Hepatocyte (in vitro differentiated cells): ENCODE data around the gene ACSS2. TPM values are rescaled to one million over a fixed set of nuclear protein-coding genes. Genes with fewer than 3 reads are reported as not detected.
"Not testable (repeated sequence)": the region's sequence is repeated elsewhere in the genome, so short reads cannot be mapped to it uniquely, and the experiment has no call there.

Experiments
- DNase-seq: peaks from one replicate; pipeline ENCODE4 v3.0.0-alpha.2; 2016; ENCODE audit warnings: low spot score
- H2AFZ ChIP-seq: fragments of 200-600 bp; sonication (generic); 2 replicates; pipeline ENCODE4 v1.6.0; 2016; ENCODE audit warnings: antibody characterized with exemption, mild to moderate bottlenecking
- H3K27ac ChIP-seq: fragments of 200-600 bp; sonication (generic); 2 replicates; pipeline ENCODE4 v1.5.1; 2016; ENCODE audit warnings: mild to moderate bottlenecking
- H3K27me3 ChIP-seq: fragments of 200-600 bp; sonication (generic); 2 replicates; pipeline ENCODE4 v1.6.1; 2016
- H3K36me3 ChIP-seq: fragments of 200-600 bp; sonication (generic); replicated peaks from 2 replicates; pipeline ENCODE4 v1.5.1; 2016; ENCODE audit warnings: low read depth; ENCODE audit not compliant: insufficient read depth
- H3K4me1 ChIP-seq: fragments of 200-600 bp; sonication (generic); 2 replicates; pipeline ENCODE4 v1.5.1; 2016; ENCODE audit warnings: mild to moderate bottlenecking, moderate library complexity; ENCODE audit not compliant: insufficient read depth
- H3K4me2 ChIP-seq: fragments of 200-600 bp; sonication (generic); 2 replicates; pipeline ENCODE4 v1.6.0; 2016
- H3K4me3 ChIP-seq: fragments of 200-600 bp; sonication (generic); 2 replicates; pipeline ENCODE4 v1.5.1; 2016; ENCODE audit warnings: mild to moderate bottlenecking
- H3K79me2 ChIP-seq: fragments of 200-600 bp; sonication (generic); 2 replicates; pipeline ENCODE4 v1.6.0; 2017; ENCODE audit warnings: mild to moderate bottlenecking
- H3K9me2 ChIP-seq: fragments of 200-600 bp; sonication (generic); replicated peaks from 2 replicates; pipeline ENCODE4 v1.6.0; 2017; ENCODE audit warnings: mild to moderate bottlenecking; ENCODE audit not compliant: insufficient read depth
- H3K9me3 ChIP-seq: fragments of 200-600 bp; sonication (generic); 2 replicates; pipeline ENCODE4 v1.5.1; 2016; ENCODE audit warnings: low read depth, mild to moderate bottlenecking
- H4K20me1 ChIP-seq: fragments of 200-600 bp; sonication (generic); 2 replicates; pipeline ENCODE4 v1.6.0; 2016; ENCODE audit warnings: mild to moderate bottlenecking; ENCODE audit not compliant: insufficient read depth, poor library complexity, severe bottlenecking
- EZH2 ChIP-seq: fragments of 200-600 bp; sonication (generic); IDR thresholded peaks from 2 replicates; pipeline ENCODE4 v1.6.1; 2016; ENCODE audit warnings: antibody characterized with exemption, mild to moderate bottlenecking, borderline replicate concordance
- EZH2phosphoT487 ChIP-seq: fragments of 200-600 bp; sonication (generic); IDR thresholded peaks from one replicate; pipeline ENCODE4 v1.6.1; 2018; ENCODE audit warnings: antibody characterized with exemption, mild to moderate bottlenecking, low read depth, moderate library complexity; ENCODE audit not compliant: unreplicated experiment, severe bottlenecking
- WGBS: methylation state at CpG from one replicate; pipeline ENCODE4 v1.1.6; 2016; ENCODE audit warnings: low lambda C conversion rate; ENCODE audit errors: missing lambda C conversion rate; 5-methylcytosine and 5-hydroxymethylcytosine counted together
- polyA plus RNA-seq: library from polyadenylated mRNA; unstranded; fragments of >200 nt; fragmentation: Nextera tagmentation; extraction: Ambion mirVana; gene quantifications from 2 replicates; pipeline ENCODE4 v1.2.1, GENCODE V29; 2016
- total RNA-seq: library from RNA; depleted of rRNA; stranded (reverse); fragments of >200 nt; gene quantifications from 2 replicates; pipeline ENCODE4 v1.2.3, GENCODE V29; 2014
- TF ChIP-seq, protein P1 (sequence below): fragments of 200-600 bp; sonication (generic); IDR thresholded peaks from 2 replicates; pipeline ENCODE4 v1.5.1; 2016; ENCODE audit warnings: antibody characterized with exemption, mild to moderate bottlenecking; ENCODE audit not compliant: poor library complexity

Gene ACSS2
- total and polyA plus RNA-seq, 2 experiments from 2014 or later, result 52.0 to 59.5 TPM

DNA sequence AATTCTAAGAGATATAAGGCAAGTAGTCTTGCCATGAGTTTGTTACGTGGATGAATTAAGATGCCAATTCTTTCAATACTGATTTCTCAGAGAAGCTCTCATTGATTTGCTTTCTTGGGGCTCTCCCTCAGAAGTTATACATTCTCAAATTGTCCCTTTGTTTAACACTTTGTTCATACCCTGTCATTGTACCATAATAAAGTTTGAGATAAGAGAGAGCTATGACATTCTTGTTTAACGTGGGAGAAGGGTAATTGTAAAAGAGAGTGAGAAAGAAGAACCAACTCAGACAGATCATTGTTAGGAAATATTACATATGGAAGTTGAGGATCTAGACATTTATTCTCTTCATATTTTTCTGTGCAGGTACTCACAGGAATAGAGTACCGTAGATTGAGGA is 19.1 kb downstream of the ACSS2 start:
- H2AFZ ChIP-seq, result no peak overlapping the region
- TF ChIP-seq EZH2 (no peak), EZH2phosphoT487 (no peak)
- TF ChIP-seq, protein P1, sequence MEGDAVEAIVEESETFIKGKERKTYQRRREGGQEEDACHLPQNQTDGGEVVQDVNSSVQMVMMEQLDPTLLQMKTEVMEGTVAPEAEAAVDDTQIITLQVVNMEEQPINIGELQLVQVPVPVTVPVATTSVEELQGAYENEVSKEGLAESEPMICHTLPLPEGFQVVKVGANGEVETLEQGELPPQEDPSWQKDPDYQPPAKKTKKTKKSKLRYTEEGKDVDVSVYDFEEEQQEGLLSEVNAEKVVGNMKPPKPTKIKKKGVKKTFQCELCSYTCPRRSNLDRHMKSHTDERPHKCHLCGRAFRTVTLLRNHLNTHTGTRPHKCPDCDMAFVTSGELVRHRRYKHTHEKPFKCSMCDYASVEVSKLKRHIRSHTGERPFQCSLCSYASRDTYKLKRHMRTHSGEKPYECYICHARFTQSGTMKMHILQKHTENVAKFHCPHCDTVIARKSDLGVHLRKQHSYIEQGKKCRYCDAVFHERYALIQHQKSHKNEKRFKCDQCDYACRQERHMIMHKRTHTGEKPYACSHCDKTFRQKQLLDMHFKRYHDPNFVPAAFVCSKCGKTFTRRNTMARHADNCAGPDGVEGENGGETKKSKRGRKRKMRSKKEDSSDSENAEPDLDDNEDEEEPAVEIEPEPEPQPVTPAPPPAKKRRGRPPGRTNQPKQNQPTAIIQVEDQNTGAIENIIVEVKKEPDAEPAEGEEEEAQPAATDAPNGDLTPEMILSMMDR, result no peak
- peaks cover 8% of the 10 kb centered on the region for H3K4me1 ChIP-seq
- H3K4me3 ChIP-seq, result no peak overlapping the region
- no peaks in the 10 kb centered on the region for H3K36me3 ChIP-seq
- H3K79me2 ChIP-seq, result peaks cover 10% of the 10 kb centered on the region
- peak overlapping the region; percentile 4 for H3K4me2 ChIP-seq
- no peaks in the 10 kb centered on the region for H4K20me1 ChIP-seq
- no peaks in the 10 kb centered on the region for H3K9me3 ChIP-seq
- H3K9me2 ChIP-seq, result no peaks in the 10 kb centered on the region
- DNase-seq, result no peak
- WGBS, result 72% methylated on average over 3 of the region's 3 CpGs
- H3K27me3 ChIP-seq, result no peaks in the 10 kb centered on the region
- H3K27ac ChIP-seq, result no peak overlapping the region

DNA sequence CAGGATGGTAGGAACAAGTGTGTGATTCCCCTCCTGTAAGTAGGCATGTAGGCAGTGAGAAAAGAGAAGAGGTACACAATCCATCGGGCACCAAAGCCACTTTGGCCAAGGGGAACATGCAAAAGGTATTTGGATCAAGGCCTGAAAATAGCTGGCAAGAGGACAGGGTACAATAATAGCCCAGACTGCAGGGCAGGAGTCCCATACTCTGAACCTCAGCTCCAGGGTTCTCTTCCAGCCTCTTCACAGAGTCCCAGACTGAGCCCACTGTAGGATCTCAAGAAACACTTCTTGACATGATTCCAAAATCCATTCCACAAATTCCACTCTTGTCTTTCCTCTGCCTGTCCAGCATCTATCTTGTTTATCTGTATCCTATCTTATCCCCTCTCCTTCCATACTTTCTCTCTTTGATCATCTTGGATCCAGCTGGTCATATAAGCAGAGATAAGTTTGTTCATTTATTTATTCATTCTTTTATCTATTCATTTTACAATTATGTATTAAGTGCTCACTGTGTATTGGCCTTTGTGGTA is 19.7 kb downstream of the ACSS2 start:
- H2AFZ ChIP-seq, result no peak overlapping the region
- no peaks in the 10 kb centered on the region for H3K36me3 ChIP-seq
- no peaks in the 10 kb centered on the region for H3K27me3 ChIP-seq
- H3K27ac ChIP-seq, result no peak overlapping the region
- no peak overlapping the region for H3K4me2 ChIP-seq
- no peaks in the 10 kb centered on the region for H4K20me1 ChIP-seq
- no peaks in the 10 kb centered on the region for H3K9me3 ChIP-seq
- H3K4me1 ChIP-seq, result peaks cover 8% of the 10 kb centered on the region
- no peak for DNase-seq
- peaks cover 10% of the 10 kb centered on the region for H3K79me2 ChIP-seq
- no peak overlapping the region for H3K4me3 ChIP-seq
- TF ChIP-seq EZH2phosphoT487 (no peak), EZH2 (no peak)
- TF ChIP-seq, protein P1, result no peak
- 95% methylated on average over 1 of the region's 1 CpG for WGBS
- no peaks in the 10 kb centered on the region for H3K9me2 ChIP-seq

DNA sequence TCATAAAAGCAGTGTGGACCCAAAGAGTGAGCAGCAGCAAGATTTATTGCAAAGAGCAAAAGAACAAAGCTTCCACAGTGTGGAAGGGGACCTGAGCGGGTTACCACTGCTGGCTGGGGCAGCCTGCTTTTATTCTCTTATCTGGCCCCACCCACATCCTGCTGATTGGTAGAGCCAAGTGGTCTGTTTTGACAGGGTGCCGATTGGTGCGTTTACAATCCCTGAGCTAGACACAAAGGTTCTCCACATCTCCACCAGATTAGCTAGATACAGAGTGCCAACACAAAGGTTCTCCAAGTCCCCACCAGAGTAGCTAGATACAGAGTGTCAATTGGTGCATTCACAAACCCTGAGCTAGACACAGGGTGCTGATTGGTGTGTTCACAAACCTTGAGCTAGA is 21.7 kb downstream of the ACSS2 start:
- H2AFZ ChIP-seq, H4K20me1 ChIP-seq, H3K4me3 ChIP-seq, H3K36me3 ChIP-seq, DNase-seq, H3K9me2 ChIP-seq, H3K27me3 ChIP-seq, H3K4me2 ChIP-seq, H3K27ac ChIP-seq, H3K79me2 ChIP-seq, H3K9me3 ChIP-seq, H3K4me1 ChIP-seq: not testable (repeated sequence)
- 92% methylated on average over 3 of the region's 3 CpGs for WGBS

DNA sequence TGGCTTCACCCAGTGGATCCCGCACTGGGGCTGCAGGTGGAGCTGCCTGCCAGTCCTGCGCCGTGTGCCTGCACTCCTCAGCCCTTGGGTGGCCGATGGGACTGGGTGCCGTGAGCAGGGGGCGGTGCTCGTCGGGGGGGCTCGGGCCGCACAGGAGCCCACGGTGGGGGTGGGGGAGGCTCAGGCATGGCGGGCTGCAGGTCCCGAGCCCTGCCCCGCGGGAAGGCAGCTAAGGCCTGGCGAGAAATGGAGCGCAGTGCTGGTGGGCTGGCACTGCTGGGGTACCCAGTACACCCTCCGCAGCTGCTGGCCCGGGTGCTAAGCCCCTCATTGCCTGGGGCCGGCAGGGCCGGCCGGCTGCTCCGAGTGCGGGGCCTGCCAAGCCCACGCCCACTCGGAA is 22.3 kb downstream of the ACSS2 start:
- not testable (repeated sequence) for H3K27me3 ChIP-seq, DNase-seq, H3K36me3 ChIP-seq, H4K20me1 ChIP-seq, H3K4me2 ChIP-seq, H3K4me3 ChIP-seq, H3K9me3 ChIP-seq, H3K27ac ChIP-seq, H3K9me2 ChIP-seq, H3K79me2 ChIP-seq, H2AFZ ChIP-seq
- WGBS, result 93% methylated on average over 5 of the region's 26 CpGs
- H3K4me1 ChIP-seq, result peaks cover 12% of the 10 kb centered on the region
